PFSK-1 (cell line): ENCODE results near the gene MARCHF7.

Experiments used
- FOXP2 ChIP-seq: optimal IDR thresholded peaks from 2 replicates; pipeline ENCODE3; 2011; ENCODE audit warnings: borderline replicate concordance, control low read depth, inconsistent platforms; ENCODE audit not compliant: insufficient read depth; ENCODE audit errors: extremely low read length, extremely low read depth
- POLR2AphosphoS5 ChIP-seq: IDR thresholded peaks from 2 replicates; pipeline ENCODE4 v1.6.1; 2012; ENCODE audit warnings: low read depth, mild to moderate bottlenecking, control low read depth, low read length, moderate library complexity
- SIN3A ChIP-seq: IDR thresholded peaks from 2 replicates; pipeline ENCODE4 v1.6.1; 2012; ENCODE audit warnings: mild to moderate bottlenecking, low read length, moderate library complexity, borderline replicate concordance; ENCODE audit not compliant: insufficient read depth
- TAF1 ChIP-seq: IDR thresholded peaks from 2 replicates; pipeline ENCODE4 v1.6.1; 2012; ENCODE audit warnings: low read length, control low read depth, borderline replicate concordance; ENCODE audit not compliant: insufficient read depth
- TF ChIP-seq, protein P1 (sequence below), 2 experiments: IDR thresholded peaks; 2 replicates each; pipeline versions ENCODE4 v1.6.1 to v1.8.0; 2011 to 2012; ENCODE audit warnings: low read depth in 2 of 2, low read length in 2 of 2, control low read depth in 1 of 2, inconsistent platforms in 1 of 2, mild to moderate bottlenecking in 1 of 2, moderate library complexity in 1 of 2; ENCODE audit not compliant: insufficient read depth in 1 of 2

MARCHF7 gene

GRCh38 chr2:159762075-159762474 lies 49.8 kb downstream of the MARCHF7 start:
- TF ChIP-seq TAF1 (no peak), SIN3A (no peak), FOXP2 (no peak), POLR2AphosphoS5 (no peak)
- TF ChIP-seq, protein P1, sequence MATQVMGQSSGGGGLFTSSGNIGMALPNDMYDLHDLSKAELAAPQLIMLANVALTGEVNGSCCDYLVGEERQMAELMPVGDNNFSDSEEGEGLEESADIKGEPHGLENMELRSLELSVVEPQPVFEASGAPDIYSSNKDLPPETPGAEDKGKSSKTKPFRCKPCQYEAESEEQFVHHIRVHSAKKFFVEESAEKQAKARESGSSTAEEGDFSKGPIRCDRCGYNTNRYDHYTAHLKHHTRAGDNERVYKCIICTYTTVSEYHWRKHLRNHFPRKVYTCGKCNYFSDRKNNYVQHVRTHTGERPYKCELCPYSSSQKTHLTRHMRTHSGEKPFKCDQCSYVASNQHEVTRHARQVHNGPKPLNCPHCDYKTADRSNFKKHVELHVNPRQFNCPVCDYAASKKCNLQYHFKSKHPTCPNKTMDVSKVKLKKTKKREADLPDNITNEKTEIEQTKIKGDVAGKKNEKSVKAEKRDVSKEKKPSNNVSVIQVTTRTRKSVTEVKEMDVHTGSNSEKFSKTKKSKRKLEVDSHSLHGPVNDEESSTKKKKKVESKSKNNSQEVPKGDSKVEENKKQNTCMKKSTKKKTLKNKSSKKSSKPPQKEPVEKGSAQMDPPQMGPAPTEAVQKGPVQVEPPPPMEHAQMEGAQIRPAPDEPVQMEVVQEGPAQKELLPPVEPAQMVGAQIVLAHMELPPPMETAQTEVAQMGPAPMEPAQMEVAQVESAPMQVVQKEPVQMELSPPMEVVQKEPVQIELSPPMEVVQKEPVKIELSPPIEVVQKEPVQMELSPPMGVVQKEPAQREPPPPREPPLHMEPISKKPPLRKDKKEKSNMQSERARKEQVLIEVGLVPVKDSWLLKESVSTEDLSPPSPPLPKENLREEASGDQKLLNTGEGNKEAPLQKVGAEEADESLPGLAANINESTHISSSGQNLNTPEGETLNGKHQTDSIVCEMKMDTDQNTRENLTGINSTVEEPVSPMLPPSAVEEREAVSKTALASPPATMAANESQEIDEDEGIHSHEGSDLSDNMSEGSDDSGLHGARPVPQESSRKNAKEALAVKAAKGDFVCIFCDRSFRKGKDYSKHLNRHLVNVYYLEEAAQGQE (IDR thresholded peaks at IDR 0.05; ENCODE audit: insufficient read depth in 1 of 2, low read depth in 2 of 2, low read length in 2 of 2): no peak
